ENCODE data around the gene ECT2L.

The ECT2L gene

GRCh38 chr6:138800377-138801150, 4.7 kb downstream of the ECT2L start:
- Histone ChIP-seq H3K27ac (no peak overlapping the region), H3K36me3 (no peaks in the 10 kb centered on the region), H3K9me3 (ENCODE audit: severe bottlenecking) (no peaks in the 10 kb centered on the region), H3K4me3 (ENCODE audit: low read depth, low read length) (no peak overlapping the region), H3K27me3 (ENCODE audit: insufficient read depth, low read depth, severe bottlenecking) (no peaks in the 10 kb centered on the region)
- peak; percentile 8; the same call in 1 of the 2 replicates for TF ChIP-seq CTCF (IDR thresholded peaks at IDR 0.05; ENCODE audit: low read depth, low read length)
- no peak for DNase-seq

- no peak overlapping the region for H3K27ac ChIP-seq
- no peaks in the 10 kb centered on the region for H3K27me3 ChIP-seq (ENCODE audit: insufficient read depth, low read depth, severe bottlenecking)
- H3K4me3 ChIP-seq (ENCODE audit: low read depth, low read length) = no peak overlapping the region
- DNase-seq = no peak
- no peaks in the 10 kb centered on the region for H3K9me3 ChIP-seq (ENCODE audit: severe bottlenecking)
- TF ChIP-seq CTCF (IDR thresholded peaks at IDR 0.05; ENCODE audit: low read depth, low read length) = no peak
- no peaks in the 10 kb centered on the region for H3K36me3 ChIP-seq
These were observed 7.4 kb downstream of the ECT2L start for GRCh38 chr6:138803331-138803730.

- Histone ChIP-seq H3K4me3 (ENCODE audit: low read depth, low read length) (no peak overlapping the region), H3K27ac (no peak overlapping the region)
- no peak for DNase-seq
These were observed 8.0 kb downstream of the ECT2L start for GRCh38 chr6:138803861-138804260.

GRCh38 chr6:138805016-138805765, 9.3 kb downstream of the ECT2L start:
- Histone ChIP-seq H3K9me3 (ENCODE audit: severe bottlenecking) (no peaks in the 10 kb centered on the region), H3K4me3 (ENCODE audit: low read depth, low read length) (no peak overlapping the region), H3K27me3 (ENCODE audit: insufficient read depth, low read depth, severe bottlenecking) (no peaks in the 10 kb centered on the region), H3K27ac (no peak overlapping the region), H3K36me3 (no peaks in the 10 kb centered on the region)
- no peak for TF ChIP-seq CTCF (IDR thresholded peaks at IDR 0.05; ENCODE audit: low read depth, low read length)
- no peak for DNase-seq

More at GRCh38 chr6:138803861-138804260, 8.0 kb downstream of the ECT2L start:
- no peak for TF ChIP-seq CTCF (IDR thresholded peaks at IDR 0.05; ENCODE audit: low read depth, low read length)
- no peaks in the 10 kb centered on the region for H3K36me3 ChIP-seq
- H3K9me3 ChIP-seq (ENCODE audit: severe bottlenecking) = no peaks in the 10 kb centered on the region
- H3K27me3 ChIP-seq (ENCODE audit: insufficient read depth, low read depth, severe bottlenecking) = no peaks in the 10 kb centered on the region

- Histone ChIP-seq H3K27me3 (ENCODE audit: insufficient read depth, low read depth, severe bottlenecking) (no peaks in the 10 kb centered on the region), H3K36me3 (no peaks in the 10 kb centered on the region), H3K27ac (no peak overlapping the region), H3K9me3 (ENCODE audit: severe bottlenecking) (no peaks in the 10 kb centered on the region), H3K4me3 (ENCODE audit: low read depth, low read length) (no peak overlapping the region)
- no peak for DNase-seq
- TF ChIP-seq CTCF (IDR thresholded peaks at IDR 0.05; ENCODE audit: low read depth, low read length) = no peak
These were observed 11.0 kb downstream of the ECT2L start for GRCh38 chr6:138806889-138807288.

All from WERI-Rb-1 (cell line).